ENCODE data around the gene CENPF.

The CENPF gene

GRCh38 chr1:214638997-214639396 is 36.0 kb downstream of the CENPF start:
- no CpG with 5 or more reads among the region's 3 CpGs for WGBS (ENCODE audit: insufficient coverage, insufficient read length)
- Histone ChIP-seq H3K9me3 (ENCODE audit: control insufficient read depth, insufficient read depth, low read length) (no peaks in the 10 kb centered on the region), H3K4me1 (ENCODE audit: control insufficient read depth, insufficient read depth, low read length) (no peaks in the 10 kb centered on the region), H3K36me3 (ENCODE audit: control insufficient read depth, insufficient read depth, low read length) (peaks cover 24% of the 10 kb centered on the region; the same call in 1 of the 2 replicates), H3K27ac (ENCODE audit: low read length) (no peak overlapping the region), H3K4me3 (ENCODE audit: low read length) (no peak overlapping the region), H3K27me3 (ENCODE audit: control insufficient read depth, insufficient read depth, low read length) (no peaks in the 10 kb centered on the region)
- DNase-seq (ENCODE audit: low read depth, low spot score) = no peak

- Histone ChIP-seq H3K36me3 (ENCODE audit: control insufficient read depth, insufficient read depth, low read length) (peaks cover 24% of the 10 kb centered on the region; the same call in 1 of the 2 replicates), H3K27ac (ENCODE audit: low read length) (no peak overlapping the region), H3K9me3 (ENCODE audit: control insufficient read depth, insufficient read depth, low read length) (no peaks in the 10 kb centered on the region), H3K27me3 (ENCODE audit: control insufficient read depth, insufficient read depth, low read length) (no peaks in the 10 kb centered on the region), H3K4me3 (ENCODE audit: low read length) (no peak overlapping the region), H3K4me1 (ENCODE audit: control insufficient read depth, insufficient read depth, low read length) (no peaks in the 10 kb centered on the region)
- no peak for DNase-seq (ENCODE audit: low read depth, low spot score)
- WGBS (ENCODE audit: insufficient coverage, insufficient read length) = no CpG with 5 or more reads among the region's 6 CpGs
These were observed 37.6 kb downstream of the CENPF start for GRCh38 chr1:214640431-214641213.

- Histone ChIP-seq H3K9me3 (ENCODE audit: control insufficient read depth, insufficient read depth, low read length) (no peaks in the 10 kb centered on the region; the same call in 1 of the 2 replicates), H3K27ac (ENCODE audit: low read length) (no peak overlapping the region), H3K4me3 (ENCODE audit: low read length) (no peak overlapping the region), H3K27me3 (ENCODE audit: control insufficient read depth, insufficient read depth, low read length) (no peaks in the 10 kb centered on the region), H3K4me1 (ENCODE audit: control insufficient read depth, insufficient read depth, low read length) (no peaks in the 10 kb centered on the region), H3K36me3 (ENCODE audit: control insufficient read depth, insufficient read depth, low read length) (peaks cover 24% of the 10 kb centered on the region; the same call in 1 of the 2 replicates)
- no peak for DNase-seq (ENCODE audit: low read depth, low spot score)
- WGBS (ENCODE audit: insufficient coverage, insufficient read length) = no CpG with 5 or more reads among the region's 2 CpGs
These were observed 38.4 kb downstream of the CENPF start for GRCh38 chr1:214641214-214641895.

- H3K9me3 ChIP-seq (ENCODE audit: control insufficient read depth, insufficient read depth, low read length) = no peaks in the 10 kb centered on the region; the same call in 1 of the 2 replicates
- no peaks in the 10 kb centered on the region for H3K27me3 ChIP-seq (ENCODE audit: control insufficient read depth, insufficient read depth, low read length)
- WGBS (ENCODE audit: insufficient coverage, insufficient read length) = no CpG with 5 or more reads among the region's 8 CpGs
- H3K27ac ChIP-seq (ENCODE audit: low read length) = no peak overlapping the region
- H3K4me1 ChIP-seq (ENCODE audit: control insufficient read depth, insufficient read depth, low read length) = no peaks in the 10 kb centered on the region
- no peak overlapping the region for H3K4me3 ChIP-seq (ENCODE audit: low read length)
- H3K36me3 ChIP-seq (ENCODE audit: control insufficient read depth, insufficient read depth, low read length) = peaks cover 27% of the 10 kb centered on the region; the same call in 1 of the 2 replicates
- DNase-seq (ENCODE audit: low read depth, low spot score) = no peak
These were observed 40.0 kb downstream of the CENPF start for GRCh38 chr1:214643030-214643429.

GRCh38 chr1:214645712-214646111 is 42.7 kb downstream of the CENPF start:
- no CpG with 5 or more reads among the region's 10 CpGs for WGBS (ENCODE audit: insufficient coverage, insufficient read length)
- Histone ChIP-seq H3K27me3 (ENCODE audit: control insufficient read depth, insufficient read depth, low read length) (no peaks in the 10 kb centered on the region), H3K4me1 (ENCODE audit: control insufficient read depth, insufficient read depth, low read length) (no peaks in the 10 kb centered on the region), H3K27ac (ENCODE audit: low read length) (no peak overlapping the region), H3K36me3 (ENCODE audit: control insufficient read depth, insufficient read depth, low read length) (peaks cover 33% of the 10 kb centered on the region; the same call in 1 of the 2 replicates), H3K9me3 (ENCODE audit: control insufficient read depth, insufficient read depth, low read length) (no peaks in the 10 kb centered on the region; the same call in 1 of the 2 replicates), H3K4me3 (ENCODE audit: low read length) (no peak overlapping the region)
- DNase-seq (ENCODE audit: low read depth, low spot score) = no peak

- no peak overlapping the region for H3K4me3 ChIP-seq (ENCODE audit: low read length)
- no peaks in the 10 kb centered on the region for H3K27me3 ChIP-seq (ENCODE audit: control insufficient read depth, insufficient read depth, low read length)
- H3K36me3 ChIP-seq (ENCODE audit: control insufficient read depth, insufficient read depth, low read length) = peaks cover 31% of the 10 kb centered on the region; the same call in 1 of the 2 replicates
- no peaks in the 10 kb centered on the region; the same call in 1 of the 2 replicates for H3K9me3 ChIP-seq (ENCODE audit: control insufficient read depth, insufficient read depth, low read length)
- H3K4me1 ChIP-seq (ENCODE audit: control insufficient read depth, insufficient read depth, low read length) = no peaks in the 10 kb centered on the region
- no peak overlapping the region for H3K27ac ChIP-seq (ENCODE audit: low read length)
- DNase-seq (ENCODE audit: low read depth, low spot score) = no peak
- WGBS (ENCODE audit: insufficient coverage, insufficient read length) = no CpG with 5 or more reads among the region's 3 CpGs
These were observed 45.8 kb downstream of the CENPF start for GRCh38 chr1:214648801-214649200.

GRCh38 chr1:214649607-214650006 is 46.6 kb downstream of the CENPF start:
- Histone ChIP-seq H3K27me3 (ENCODE audit: control insufficient read depth, insufficient read depth, low read length) (no peaks in the 10 kb centered on the region), H3K4me3 (ENCODE audit: low read length) (no peak overlapping the region), H3K4me1 (ENCODE audit: control insufficient read depth, insufficient read depth, low read length) (no peaks in the 10 kb centered on the region), H3K9me3 (ENCODE audit: control insufficient read depth, insufficient read depth, low read length) (no peaks in the 10 kb centered on the region; the same call in 1 of the 2 replicates), H3K36me3 (ENCODE audit: control insufficient read depth, insufficient read depth, low read length) (peaks cover 32% of the 10 kb centered on the region; the same call in 1 of the 2 replicates), H3K27ac (ENCODE audit: low read length) (no peak overlapping the region)
- WGBS (ENCODE audit: insufficient coverage, insufficient read length) = no CpG with 5 or more reads among the region's 2 CpGs
- DNase-seq (ENCODE audit: low read depth, low spot score) = no peak

GRCh38 chr1:214650664-214651063 is 47.7 kb downstream of the CENPF start:
- no CpG with 5 or more reads among the region's 4 CpGs for WGBS (ENCODE audit: insufficient coverage, insufficient read length)
- Histone ChIP-seq H3K4me1 (ENCODE audit: control insufficient read depth, insufficient read depth, low read length) (no peaks in the 10 kb centered on the region), H3K36me3 (ENCODE audit: control insufficient read depth, insufficient read depth, low read length) (peaks cover 37% of the 10 kb centered on the region; the same call in 1 of the 2 replicates)

GRCh38 chr1:214657299-214657698 is 54.3 kb downstream of the CENPF start:
- Histone ChIP-seq H3K27ac (ENCODE audit: low read length) (no peak overlapping the region), H3K4me1 (ENCODE audit: control insufficient read depth, insufficient read depth, low read length) (no peaks in the 10 kb centered on the region), H3K27me3 (ENCODE audit: control insufficient read depth, insufficient read depth, low read length) (no peaks in the 10 kb centered on the region), H3K4me3 (ENCODE audit: low read length) (no peak overlapping the region), H3K36me3 (ENCODE audit: control insufficient read depth, insufficient read depth, low read length) (peaks cover 36% of the 10 kb centered on the region; the same call in 1 of the 2 replicates), H3K9me3 (ENCODE audit: control insufficient read depth, insufficient read depth, low read length) (no peaks in the 10 kb centered on the region)
- no CpG with 5 or more reads among the region's 2 CpGs for WGBS (ENCODE audit: insufficient coverage, insufficient read length)
- DNase-seq (ENCODE audit: low read depth, low spot score) = no peak

More at GRCh38 chr1:214650664-214651063, 47.7 kb downstream of the CENPF start:
- H3K4me3 ChIP-seq (ENCODE audit: low read length) = no peak overlapping the region
- DNase-seq (ENCODE audit: low read depth, low spot score) = no peak
- no peak overlapping the region for H3K27ac ChIP-seq (ENCODE audit: low read length)
- no peaks in the 10 kb centered on the region for H3K27me3 ChIP-seq (ENCODE audit: control insufficient read depth, insufficient read depth, low read length)
- H3K9me3 ChIP-seq (ENCODE audit: control insufficient read depth, insufficient read depth, low read length) = no peaks in the 10 kb centered on the region; the same call in 1 of the 2 replicates

GRCh38 chr1:214658175-214658574 is 55.2 kb downstream of the CENPF start:
- no peak for DNase-seq (ENCODE audit: low read depth, low spot score)
- Histone ChIP-seq H3K9me3 (ENCODE audit: control insufficient read depth, insufficient read depth, low read length) (no peaks in the 10 kb centered on the region), H3K4me3 (ENCODE audit: low read length) (no peak overlapping the region)

More at GRCh38 chr1:214658175-214658574, 55.2 kb downstream of the CENPF start:
- Histone ChIP-seq H3K4me1 (ENCODE audit: control insufficient read depth, insufficient read depth, low read length) (no peaks in the 10 kb centered on the region), H3K27ac (ENCODE audit: low read length) (no peak overlapping the region), H3K27me3 (ENCODE audit: control insufficient read depth, insufficient read depth, low read length) (no peaks in the 10 kb centered on the region), H3K36me3 (ENCODE audit: control insufficient read depth, insufficient read depth, low read length) (peaks cover 35% of the 10 kb centered on the region; the same call in 1 of the 2 replicates)
- no CpG with 5 or more reads among the region's 1 CpG for WGBS (ENCODE audit: insufficient coverage, insufficient read length)
